NCI-H2227 treated with DMSO at 0.1 percent for 48 hours (cell line): ENCODE measurements around the gene MAGEB17.

ENCODE experiments used
- DNase-seq: peaks from one replicate; lab custom pipeline; 2025; lab: John Stamatoyannopoulos, UW

MAGEB17 gene

DNA sequence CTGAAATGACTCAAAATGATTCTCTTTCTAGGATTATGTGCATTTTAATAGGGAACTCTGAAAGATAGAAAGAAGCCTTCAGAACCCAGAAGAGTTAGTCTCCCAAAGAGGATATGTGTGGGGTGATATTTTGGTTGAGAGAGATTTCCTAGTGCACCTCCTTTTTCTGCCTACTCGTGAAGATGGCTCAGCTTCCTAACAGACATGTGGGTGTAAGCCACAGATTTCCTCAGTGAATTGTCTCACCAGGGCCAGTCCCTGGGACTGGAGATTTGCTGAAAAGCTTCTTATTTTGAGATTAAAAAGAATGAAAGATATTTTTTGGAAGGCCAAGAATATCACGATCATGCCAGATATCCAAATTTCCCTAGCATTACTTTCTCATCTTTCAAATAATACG is 42.8 kb downstream of the MAGEB17 start:
- no peak for DNase-seq

DNA sequence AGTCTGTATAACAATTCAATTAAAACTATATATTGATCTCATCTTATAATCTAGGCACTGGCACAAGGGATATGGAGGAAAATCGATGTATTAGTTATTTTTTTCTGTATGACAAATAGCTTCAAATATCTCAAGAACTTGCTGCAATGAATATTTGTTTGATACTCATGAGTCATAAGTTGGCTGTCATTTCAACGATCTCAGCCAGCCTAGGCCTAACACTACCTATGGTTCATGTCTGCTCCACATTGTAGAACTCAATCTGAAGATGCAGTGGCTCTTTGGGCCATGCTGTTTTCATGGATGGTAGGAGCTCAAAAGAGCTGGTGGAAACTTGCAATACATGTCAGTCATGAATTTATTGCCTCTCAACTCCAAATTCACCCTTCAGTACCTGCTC is 44.7 kb downstream of the MAGEB17 start:
- no peak for DNase-seq

DNA sequence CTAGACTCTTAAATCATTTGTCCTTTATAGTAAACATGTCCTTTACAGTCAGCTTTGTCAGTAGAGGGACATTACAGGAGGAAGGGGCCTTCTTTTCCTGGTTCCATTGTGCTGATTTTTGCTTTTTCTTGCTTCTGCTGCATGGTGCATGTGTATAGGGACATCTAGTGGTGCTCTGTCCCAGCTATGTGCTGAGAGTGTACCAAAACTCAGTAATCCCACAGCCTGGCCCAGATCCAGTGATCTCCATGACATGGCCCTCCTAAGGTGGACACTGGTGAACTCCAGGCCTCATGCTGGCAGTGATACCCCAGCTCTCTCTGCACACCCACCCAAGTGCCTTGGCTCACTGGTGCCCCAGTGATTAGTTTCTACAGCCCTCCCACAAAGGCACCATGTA is 45.2 kb downstream of the MAGEB17 start:
- no peak for DNase-seq

DNA sequence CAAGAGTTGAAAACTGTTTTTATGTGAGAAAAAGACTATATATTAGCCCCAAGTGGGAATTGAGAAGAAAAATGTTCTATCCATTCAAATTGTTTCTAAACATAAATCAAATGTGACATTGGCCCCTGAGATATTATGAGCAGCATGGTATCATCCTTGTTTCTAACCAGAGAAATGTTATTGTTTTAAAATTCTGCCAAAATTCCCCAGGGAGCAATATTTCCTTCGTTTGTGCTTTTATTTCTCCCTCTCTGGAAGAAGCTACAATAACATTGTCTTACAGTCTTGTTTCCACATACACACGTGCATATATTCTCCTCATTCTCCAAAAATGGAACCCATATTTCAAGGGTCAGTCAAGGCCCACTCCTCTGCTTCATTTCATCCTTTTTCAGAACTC is 46.7 kb downstream of the MAGEB17 start:
- no peak for DNase-seq

DNA sequence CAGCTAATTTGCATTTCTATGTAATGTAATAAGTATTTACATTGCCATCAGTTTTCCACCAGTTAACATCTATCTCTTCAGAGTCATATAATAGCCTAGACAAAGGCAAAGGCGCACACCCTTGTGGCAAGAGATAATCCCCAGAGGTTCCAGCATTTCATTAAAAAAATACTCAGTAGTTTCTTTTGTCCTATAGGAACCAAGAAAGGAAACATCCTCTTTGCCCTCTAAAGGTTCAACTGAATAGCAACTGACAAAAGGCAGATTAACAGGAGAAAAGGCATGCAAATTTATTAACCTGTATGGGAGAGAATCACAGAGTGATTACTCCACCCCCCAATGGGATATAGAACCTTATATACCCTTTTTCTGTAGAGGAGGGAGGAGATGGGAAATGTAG is 48.4 kb downstream of the MAGEB17 start:
- no peak for DNase-seq
